Liver (tissue), 9 donors: ENCODE results near the gene NIT2. TPM values are rescaled to one million over a fixed set of nuclear protein-coding genes. Genes with fewer than 3 reads are reported as not detected.

Experiments
- DNase-seq: peaks from one replicate; pipeline ENCODE4 v3.0.0-alpha.2; 2017; ENCODE audit warnings: low spot score
- H3K27ac ChIP-seq, 2 donors: one replicate each; pipeline ENCODE4 v1.7.0; 2013; ENCODE audit warnings: inconsistent platforms in 2 of 2, low read length in 2 of 2, control low read depth in 1 of 2, low read depth in 1 of 2, mild to moderate bottlenecking in 1 of 2
- H3K27me3 ChIP-seq, 4 donors: one replicate each; pipeline versions ENCODE4 v1.6.1 to v1.7.0; 2013; ENCODE audit warnings: low read length in 3 of 4, inconsistent platforms in 1 of 4, mild to moderate bottlenecking in 1 of 4, moderate library complexity in 1 of 4; ENCODE audit not compliant: control insufficient read depth in 4 of 4, insufficient read depth in 4 of 4
- H3K36me3 ChIP-seq, 4 donors: one replicate each; pipeline versions ENCODE4 v1.6.1 to v1.7.0; 2013; ENCODE audit warnings: low read length in 3 of 4, mild to moderate bottlenecking in 3 of 4, low read depth in 1 of 4, moderate library complexity in 1 of 4; ENCODE audit not compliant: control insufficient read depth in 4 of 4, insufficient read depth in 3 of 4
- H3K4me1 ChIP-seq, 4 donors: one replicate each; pipeline versions ENCODE4 v1.6.1 to v1.7.0; 2013; ENCODE audit warnings: low read length in 3 of 4, mild to moderate bottlenecking in 3 of 4, moderate library complexity in 1 of 4; ENCODE audit not compliant: control insufficient read depth in 4 of 4, insufficient read depth in 4 of 4
- H3K4me3 ChIP-seq, 3 donors: one replicate each; pipeline versions ENCODE4 v1.6.1 to v1.7.0; 2013; ENCODE audit warnings: low read length in 3 of 3, control low read depth in 1 of 3, low read depth in 1 of 3, mild to moderate bottlenecking in 1 of 3
- H3K9ac ChIP-seq, 2 donors: one replicate each; pipeline ENCODE4 v1.7.0; 2013; ENCODE audit warnings: low read length in 2 of 2, mild to moderate bottlenecking in 2 of 2, moderate library complexity in 2 of 2, control low read depth in 1 of 2, low read depth in 1 of 2
- H3K9me3 ChIP-seq, 4 donors: one replicate each; pipeline versions ENCODE4 v1.6.1 to v1.7.0; 2013; ENCODE audit warnings: low read length in 3 of 4; ENCODE audit not compliant: control insufficient read depth in 4 of 4
- EGR1 ChIP-seq, 2 donors: IDR thresholded peaks; 2 replicates each; pipeline ENCODE4 v1.6.1; 2016 to 2018; ENCODE audit warnings: antibody characterized with exemption in 2 of 2, low read depth in 2 of 2
- FOXA1 ChIP-seq: IDR thresholded peaks from 2 replicates; pipeline ENCODE4 v1.6.1; 2016; ENCODE audit warnings: antibody characterized with exemption
- FOXA2 ChIP-seq: IDR thresholded peaks from 2 replicates; pipeline ENCODE4 v1.6.1; 2016; ENCODE audit warnings: antibody characterized with exemption
- GABPA ChIP-seq, 2 donors: IDR thresholded peaks in 1 of 2; conservative IDR thresholded peaks in 1 of 2; 2 replicates each; pipeline ENCODE4 v1.6.1; 2016; ENCODE audit warnings: antibody characterized with exemption in 2 of 2, mild to moderate bottlenecking in 1 of 2, moderate library complexity in 1 of 2
- HNF4A ChIP-seq, 2 donors: conservative IDR thresholded peaks; 2 replicates each; pipeline ENCODE4 v1.6.1; 2016; ENCODE audit warnings: antibody characterized with exemption in 2 of 2, mild to moderate bottlenecking in 2 of 2
- HNF4G ChIP-seq: IDR thresholded peaks from 2 replicates; pipeline ENCODE4 v1.6.1; 2016; ENCODE audit warnings: antibody characterized with exemption
- JUND ChIP-seq, 2 donors: IDR thresholded peaks; 2 replicates each; pipeline ENCODE4 v1.6.1; 2016; ENCODE audit warnings: antibody characterized with exemption in 2 of 2
- NR2F2 ChIP-seq: IDR thresholded peaks from 2 replicates; pipeline ENCODE4 v1.6.1; 2016; ENCODE audit warnings: antibody characterized with exemption
- RAD21 ChIP-seq, 2 donors: IDR thresholded peaks; 2 replicates each; pipeline ENCODE4 v1.6.1; 2016; ENCODE audit warnings: antibody characterized with exemption in 2 of 2, mild to moderate bottlenecking in 2 of 2
- REST ChIP-seq: IDR thresholded peaks from 2 replicates; pipeline ENCODE4 v1.6.1; 2016; ENCODE audit warnings: antibody characterized with exemption, mild to moderate bottlenecking
- RXRA ChIP-seq, 2 donors: IDR thresholded peaks; 2 replicates each; pipeline ENCODE4 v1.6.1; 2017 to 2018; ENCODE audit warnings: antibody characterized with exemption in 2 of 2, mild to moderate bottlenecking in 1 of 2
- SP1 ChIP-seq: IDR thresholded peaks from 2 replicates; pipeline ENCODE4 v1.6.1; 2018; ENCODE audit warnings: antibody characterized with exemption, mild to moderate bottlenecking
- TAF1 ChIP-seq: conservative IDR thresholded peaks from 2 replicates; pipeline ENCODE4 v1.6.1; 2016; ENCODE audit warnings: antibody characterized with exemption, mild to moderate bottlenecking
- YY1 ChIP-seq: IDR thresholded peaks from 2 replicates; pipeline ENCODE4 v1.6.1; 2016; ENCODE audit warnings: antibody characterized with exemption, mild to moderate bottlenecking
- ZBTB33 ChIP-seq: IDR thresholded peaks from 2 replicates; pipeline ENCODE4 v1.6.1; 2016; ENCODE audit warnings: antibody characterized with exemption
- WGBS: extraction: QIAGEN DNeasy Blood & Tissue Kit; methylation state at CpG from one replicate; pipeline ENCODE4 v1.1.7; 2013; 5-methylcytosine and 5-hydroxymethylcytosine counted together
- polyA plus RNA-seq, 2 donors: library from polyadenylated mRNA; stranded (reverse) in 1 of 2; unstranded in 1 of 2; fragments of 200-250 nt in 1 of 2; fragments of >200 nt in 1 of 2; fragmentation: Nextera tagmentation in 1 of 2; extraction: Ambion mirVana in 1 of 2; gene quantifications; one replicate each; pipeline versions ENCODE4 v1.2.1 to v1.2.3, GENCODE V29; 2013 to 2015
- total RNA-seq, 2 donors: library from RNA; depleted of rRNA; stranded (reverse); fragments of >200 nt; gene quantifications; one replicate each; pipeline ENCODE4 v1.2.3, GENCODE V29; 2014
- TF ChIP-seq, protein P1 (sequence below): IDR thresholded peaks from 2 replicates; pipeline ENCODE4 v1.6.1; 2016; ENCODE audit warnings: antibody characterized with exemption
- TF ChIP-seq, protein P2 (sequence below): IDR thresholded peaks from 2 replicates; pipeline ENCODE4 v1.6.1; 2016; ENCODE audit warnings: antibody characterized with exemption
- TF ChIP-seq, protein P3 (sequence below): fragments of 150-350 bp; IDR thresholded peaks from 2 replicates; pipeline ENCODE4 v1.5.1; 2017; ENCODE audit warnings: improper control_type of control experiment, low read depth, low read length; ENCODE audit not compliant: missing input control
- donor health status: healthy.
- donor health status: healthy.
- donor health status: healthy.
- donor health status: healthy.
- donor health status: healthy.

NIT2 gene
- total and polyA plus RNA-seq, 4 donors = 32.4 to 243 (median 55.3) TPM

DNA sequence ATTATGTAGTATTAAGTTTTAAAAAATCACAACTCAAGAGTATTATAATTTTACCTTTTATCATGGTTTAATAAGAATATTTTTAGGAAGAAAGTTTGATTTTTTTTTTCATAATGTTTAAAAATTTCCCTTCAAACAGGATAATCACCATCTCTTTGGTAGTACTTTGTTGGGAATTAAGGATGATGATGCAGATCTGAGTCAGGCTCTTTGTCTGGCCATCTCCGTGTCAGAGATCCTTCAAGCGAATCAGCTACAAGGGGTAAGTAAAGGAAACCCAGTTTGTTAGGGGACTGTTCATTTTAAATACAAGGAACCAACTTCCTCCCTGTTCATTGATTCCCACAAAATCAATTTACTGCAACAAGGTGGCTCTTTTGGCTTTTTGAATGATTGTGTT, 36.8 kb upstream of the NIT2 start:
- 97% methylated on average over 2 of the region's 2 CpGs for WGBS
- Histone ChIP-seq H3K27ac (no peak overlapping the region), H3K4me3 (no peak overlapping the region), H3K9ac (no peak overlapping the region), H3K36me3 (peaks cover 3 to 27% (median 18%) of the 10 kb centered on the region in 4 donors), H3K9me3 (no peaks in the 10 kb centered on the region), H3K27me3 (no peaks in the 10 kb centered on the region), H3K4me1 (peaks cover 0 to 14% (median 8%) of the 10 kb centered on the region in 4 donors)
- no peak for DNase-seq
- TF ChIP-seq HNF4A (conservative IDR thresholded peaks at IDR 0.05) (no peak), EGR1 (IDR thresholded peaks at IDR 0.05; ENCODE audit: low read depth in 2 of 2) (no peak), RXRA (IDR thresholded peaks at IDR 0.05) (no peak), SP1 (no peak), NR2F2 (no peak), JUND (IDR thresholded peaks at IDR 0.05) (no peak), REST (no peak)

DNA sequence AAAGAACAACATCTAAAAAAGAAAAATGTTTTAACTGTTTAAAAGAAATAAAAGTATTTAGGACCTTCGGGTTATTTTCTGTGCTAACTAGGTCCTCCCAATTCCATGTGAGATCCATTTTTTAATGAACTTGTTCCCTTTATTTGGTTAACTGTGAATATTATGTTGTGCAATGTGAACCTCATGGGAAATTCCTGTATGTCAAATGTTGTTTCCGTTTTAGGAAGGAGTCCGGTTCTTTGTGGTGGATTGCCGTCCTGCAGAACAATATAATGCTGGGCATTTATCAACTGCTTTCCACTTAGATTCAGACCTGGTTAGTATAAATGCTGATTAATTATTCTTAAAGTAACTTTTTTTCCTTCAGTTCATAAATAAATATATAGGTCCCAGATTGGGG, 35.5 kb upstream of the NIT2 start:
- Histone ChIP-seq H3K9me3 (no peaks in the 10 kb centered on the region), H3K27ac (no peak overlapping the region), H3K9ac (no peak overlapping the region), H3K4me3 (no peak overlapping the region), H3K36me3 (peaks cover 4 to 28% (median 19%) of the 10 kb centered on the region in 4 donors), H3K4me1 (peaks cover 0 to 14% (median 8%) of the 10 kb centered on the region in 4 donors), H3K27me3 (no peaks in the 10 kb centered on the region)
- no peak for TF ChIP-seq SP1
- TF ChIP-seq ZBTB33 = no peak
- TF ChIP-seq REST = no peak
- TF ChIP-seq HNF4G = no peak
- TF ChIP-seq GABPA (IDR thresholded peaks at IDR 0.05 in 1 of 2, conservative IDR thresholded peaks at IDR 0.05 in 1 of 2) = no peak
- TF ChIP-seq EGR1 (IDR thresholded peaks at IDR 0.05; ENCODE audit: low read depth in 2 of 2) = no peak
- no peak for TF ChIP-seq RAD21 (IDR thresholded peaks at IDR 0.05)
- TF ChIP-seq FOXA2 = no peak
- TF ChIP-seq FOXA1 = no peak
- no peak for TF ChIP-seq TAF1
- TF ChIP-seq, protein P1, sequence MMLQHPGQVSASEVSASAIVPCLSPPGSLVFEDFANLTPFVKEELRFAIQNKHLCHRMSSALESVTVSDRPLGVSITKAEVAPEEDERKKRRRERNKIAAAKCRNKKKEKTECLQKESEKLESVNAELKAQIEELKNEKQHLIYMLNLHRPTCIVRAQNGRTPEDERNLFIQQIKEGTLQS = no peak
- TF ChIP-seq NR2F2 = no peak
- TF ChIP-seq, protein P2, sequence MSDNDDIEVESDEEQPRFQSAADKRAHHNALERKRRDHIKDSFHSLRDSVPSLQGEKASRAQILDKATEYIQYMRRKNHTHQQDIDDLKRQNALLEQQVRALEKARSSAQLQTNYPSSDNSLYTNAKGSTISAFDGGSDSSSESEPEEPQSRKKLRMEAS = no peak
- no peak for TF ChIP-seq YY1
- no peak for TF ChIP-seq HNF4A (conservative IDR thresholded peaks at IDR 0.05)
- TF ChIP-seq JUND (IDR thresholded peaks at IDR 0.05) = no peak
- TF ChIP-seq, protein P3, sequence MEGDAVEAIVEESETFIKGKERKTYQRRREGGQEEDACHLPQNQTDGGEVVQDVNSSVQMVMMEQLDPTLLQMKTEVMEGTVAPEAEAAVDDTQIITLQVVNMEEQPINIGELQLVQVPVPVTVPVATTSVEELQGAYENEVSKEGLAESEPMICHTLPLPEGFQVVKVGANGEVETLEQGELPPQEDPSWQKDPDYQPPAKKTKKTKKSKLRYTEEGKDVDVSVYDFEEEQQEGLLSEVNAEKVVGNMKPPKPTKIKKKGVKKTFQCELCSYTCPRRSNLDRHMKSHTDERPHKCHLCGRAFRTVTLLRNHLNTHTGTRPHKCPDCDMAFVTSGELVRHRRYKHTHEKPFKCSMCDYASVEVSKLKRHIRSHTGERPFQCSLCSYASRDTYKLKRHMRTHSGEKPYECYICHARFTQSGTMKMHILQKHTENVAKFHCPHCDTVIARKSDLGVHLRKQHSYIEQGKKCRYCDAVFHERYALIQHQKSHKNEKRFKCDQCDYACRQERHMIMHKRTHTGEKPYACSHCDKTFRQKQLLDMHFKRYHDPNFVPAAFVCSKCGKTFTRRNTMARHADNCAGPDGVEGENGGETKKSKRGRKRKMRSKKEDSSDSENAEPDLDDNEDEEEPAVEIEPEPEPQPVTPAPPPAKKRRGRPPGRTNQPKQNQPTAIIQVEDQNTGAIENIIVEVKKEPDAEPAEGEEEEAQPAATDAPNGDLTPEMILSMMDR = no peak
- no peak for TF ChIP-seq RXRA (IDR thresholded peaks at IDR 0.05)
- DNase-seq = no peak
- WGBS = 83% methylated on average over 4 of the region's 4 CpGs
